GM18519 (cell line): ENCODE measurements around the gene REEP6.
"Not testable (repeated sequence)": the region's sequence is repeated elsewhere in the genome, so short reads cannot be mapped to it uniquely, and the experiment has no call there.

Experiments
- ATAC-seq: cut with Tn5 transposase; IDR thresholded peaks from one replicate; pipeline ENCODE4 v1.9.1; 2021; ENCODE audit warnings: mild to moderate bottlenecking, moderate library complexity; ENCODE audit not compliant: unreplicated experiment, low FRiP score

Gene REEP6

DNA sequence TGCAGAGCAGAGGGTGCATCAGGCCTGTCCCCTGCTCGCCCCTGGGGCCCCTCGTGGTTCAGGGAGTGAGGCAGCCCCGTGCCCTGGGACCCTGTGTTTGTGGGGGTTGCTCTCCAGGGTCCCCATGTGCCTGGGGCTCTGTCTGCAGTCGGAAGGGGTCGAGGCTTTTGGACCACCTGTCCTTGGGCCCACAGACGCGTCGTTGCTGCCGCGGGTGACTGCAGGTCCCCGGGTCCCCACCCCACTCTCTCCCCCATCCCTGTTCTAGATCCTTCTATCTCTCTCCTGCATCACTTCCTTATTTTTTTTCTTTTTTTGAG is 2.7 kb upstream of the REEP6 start:
- no peak for ATAC-seq

DNA sequence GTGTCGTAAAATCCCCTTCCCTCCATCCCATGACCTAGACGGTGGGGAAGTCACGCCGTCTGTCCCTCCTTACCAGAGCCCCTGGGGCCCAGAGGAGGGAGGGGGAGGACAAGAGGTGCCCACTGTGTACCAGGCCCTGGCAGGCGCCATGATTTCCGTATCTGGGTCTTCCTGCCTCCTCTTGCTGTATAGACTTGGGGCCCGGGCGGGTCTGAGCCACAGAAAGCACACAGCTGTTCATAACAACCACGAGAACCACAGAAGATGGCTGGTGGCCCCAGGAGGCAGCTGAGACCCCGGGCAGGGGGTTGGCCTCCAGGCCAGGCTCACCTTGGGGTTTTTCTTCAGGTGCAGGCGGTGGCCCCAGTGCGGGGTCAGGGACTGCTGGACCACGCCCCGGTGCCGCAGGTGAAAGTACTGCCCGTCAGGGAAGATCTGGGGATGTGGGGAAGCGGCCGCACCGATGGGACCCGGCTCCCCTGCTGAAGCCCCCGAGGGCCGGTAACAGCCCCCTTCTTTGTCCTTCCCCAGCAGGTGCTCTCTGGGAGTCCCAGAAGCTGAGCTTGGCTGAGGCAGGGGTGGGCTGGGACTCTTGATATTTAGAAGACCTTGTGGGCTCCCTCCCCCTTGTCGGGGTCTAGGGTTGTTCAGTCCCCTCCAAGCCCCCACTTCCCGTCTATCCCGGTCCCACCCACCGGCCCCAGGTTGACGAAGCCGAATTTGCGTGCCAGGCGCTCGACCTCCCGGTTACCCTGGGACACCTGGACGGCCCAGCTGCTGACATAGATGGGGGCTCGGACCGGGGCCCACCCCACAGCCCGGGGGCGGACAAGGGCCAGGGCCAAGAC is 1.3 kb upstream of the REEP6 start:
- ATAC-seq, result no peak

DNA sequence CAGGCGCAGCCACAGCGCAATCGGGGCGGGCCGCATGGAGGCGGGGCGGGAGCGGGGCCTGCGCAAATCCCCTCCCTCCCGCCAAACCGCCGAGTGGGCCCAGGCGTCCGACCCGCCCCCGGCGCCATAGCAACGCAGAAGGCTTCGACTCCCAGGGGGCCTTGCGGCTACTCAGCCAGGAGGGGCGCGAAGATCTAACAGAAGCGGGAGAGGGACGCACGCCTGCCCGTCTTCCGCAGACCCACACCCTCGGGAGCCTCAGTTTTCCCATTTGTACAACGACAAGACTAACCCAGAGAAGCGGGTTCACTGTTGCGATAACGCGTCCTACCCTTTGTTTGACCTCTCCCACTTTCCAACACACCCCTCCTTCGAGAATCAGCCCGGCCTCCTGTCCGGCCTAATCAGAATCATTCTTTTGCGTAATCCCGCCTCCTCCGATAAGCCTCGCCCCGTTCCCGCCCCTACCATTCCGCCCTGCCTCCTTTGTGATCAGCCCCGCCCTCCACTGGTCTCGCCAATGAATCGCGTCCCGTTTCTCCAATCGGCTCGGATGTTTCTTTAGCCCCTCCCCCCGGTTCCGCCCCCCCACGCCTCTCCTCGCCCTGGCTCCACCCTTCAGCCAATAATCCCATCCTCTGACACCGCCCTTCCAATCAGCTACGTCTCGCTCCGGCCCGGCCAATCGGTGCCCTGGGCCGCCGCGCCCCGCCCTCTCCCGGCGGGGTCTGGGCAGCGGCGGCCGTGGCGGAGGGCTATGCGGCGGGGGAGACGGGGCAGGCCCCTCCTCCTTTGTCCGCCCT is 469 bp upstream of the REEP6 start, which contains the start of gene PCSK4:
Gene PCSK4 (minus strand): TSS at position 40 of the 803 bp plus-strand sequence. CDS start 4 bp downstream, at position 36.
- peak; percentile 77 for ATAC-seq

DNA sequence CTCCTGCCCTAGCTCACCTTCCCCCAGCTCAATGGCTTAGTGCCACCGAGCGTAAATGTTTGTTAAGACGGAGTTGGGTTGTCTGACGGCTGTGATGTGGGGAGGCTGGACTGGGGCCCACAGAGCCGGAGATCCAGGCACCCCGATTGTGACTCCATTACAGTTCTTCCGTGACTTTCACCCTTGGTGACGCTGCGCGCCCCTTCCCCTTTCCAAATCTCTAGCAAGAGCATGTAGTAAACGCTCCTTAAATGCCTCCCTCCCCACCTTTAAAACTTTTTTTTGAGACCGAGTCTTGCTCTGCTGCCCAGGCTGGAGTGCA is 829 bp downstream of the REEP6 start:
- no peak for ATAC-seq

DNA sequence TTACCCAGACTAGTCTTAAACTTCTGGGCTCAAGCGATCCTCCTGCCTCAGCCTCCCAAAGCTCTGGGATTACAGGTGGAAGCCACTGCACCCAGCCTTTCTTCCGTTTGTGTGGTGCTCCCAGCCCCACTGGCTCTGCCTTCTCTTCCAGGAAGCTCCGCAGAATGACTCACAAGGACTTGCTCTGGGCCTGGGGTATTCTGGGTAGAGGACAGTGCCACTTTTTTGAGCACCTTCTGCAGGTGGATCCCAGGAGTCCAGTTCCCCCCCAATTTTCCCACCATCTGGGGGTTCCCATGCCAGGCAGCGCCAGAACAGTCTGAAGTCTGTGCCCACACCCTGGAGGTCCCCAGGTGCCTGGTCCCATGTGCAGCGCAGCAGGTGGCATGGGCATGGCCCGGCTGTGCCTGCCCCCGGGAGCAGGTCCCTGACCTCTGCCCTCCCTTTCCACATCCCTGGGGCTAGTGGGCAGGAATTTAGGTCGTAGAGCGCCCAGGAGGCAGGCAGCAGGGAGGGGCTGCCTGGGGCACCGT is 1.6 kb downstream of the REEP6 start:
- no peak for ATAC-seq

DNA sequence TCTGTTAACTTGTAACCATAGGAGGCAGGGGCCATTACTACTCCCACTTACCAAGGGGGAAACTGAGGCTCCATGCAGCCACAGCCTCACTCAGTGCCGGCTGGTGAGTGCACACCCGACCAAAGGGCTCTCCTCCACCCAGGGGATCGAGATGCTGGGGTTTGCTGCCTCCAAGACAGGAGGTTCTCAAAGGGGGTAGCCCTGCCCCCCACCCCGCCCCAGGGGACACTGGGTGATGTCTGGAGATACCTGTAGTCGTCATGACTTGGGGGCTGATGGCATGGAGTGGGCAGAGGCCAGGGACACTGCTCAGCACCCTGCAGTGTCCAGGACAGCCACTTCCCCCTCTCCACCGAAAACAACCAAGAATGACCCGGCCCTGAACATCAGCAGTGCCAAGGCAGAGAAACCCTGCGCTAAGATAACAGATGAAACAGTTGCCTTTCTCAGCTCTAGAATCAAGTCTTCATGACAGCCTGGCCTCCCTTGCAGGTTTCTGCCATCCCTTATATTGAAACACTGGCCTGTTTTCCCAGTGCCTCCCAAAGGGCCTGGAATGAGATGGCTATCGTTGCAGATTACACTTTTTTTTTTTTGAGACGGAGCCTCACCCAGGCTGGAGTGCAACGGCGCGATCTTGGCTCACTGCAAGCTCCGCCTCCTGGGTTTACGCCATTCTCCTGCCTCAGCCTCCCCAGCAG is 3.3 kb downstream of the REEP6 start:
- ATAC-seq, result no peak

DNA sequence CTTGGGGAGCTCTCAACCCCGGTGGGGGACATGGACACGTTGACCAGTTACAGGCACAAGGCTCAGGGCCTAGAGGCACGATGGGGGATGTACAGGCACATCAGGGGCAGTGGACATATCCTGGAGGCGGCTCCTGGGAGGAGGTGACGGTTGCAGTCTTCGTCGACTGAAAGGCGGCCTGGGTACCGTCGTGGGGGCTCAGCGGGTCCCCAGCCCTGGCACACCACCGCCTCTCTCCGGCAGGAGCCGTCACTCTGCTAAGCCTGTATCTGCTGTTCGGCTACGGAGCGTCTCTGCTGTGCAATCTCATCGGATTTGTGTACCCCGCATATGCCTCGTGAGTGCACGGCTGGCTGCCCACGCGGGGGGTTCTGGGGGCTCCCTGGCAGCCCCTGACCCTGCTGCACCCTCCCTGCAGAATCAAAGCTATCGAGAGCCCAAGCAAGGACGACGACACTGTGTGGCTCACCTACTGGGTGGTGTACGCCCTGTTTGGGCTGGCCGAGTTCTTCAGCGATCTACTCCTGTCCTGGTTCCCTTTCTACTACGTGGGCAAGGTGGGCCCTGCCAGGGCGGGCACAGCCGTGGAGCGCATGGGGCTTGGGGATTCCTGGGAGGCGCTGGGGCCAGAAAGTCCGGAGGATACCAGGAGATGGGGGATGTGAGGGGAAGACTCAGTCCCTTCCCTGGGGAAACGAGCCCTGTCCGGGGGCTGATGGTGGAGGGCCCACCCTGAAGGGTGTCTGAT is 4.2 kb downstream of the REEP6 start:
- no peak for ATAC-seq

DNA sequence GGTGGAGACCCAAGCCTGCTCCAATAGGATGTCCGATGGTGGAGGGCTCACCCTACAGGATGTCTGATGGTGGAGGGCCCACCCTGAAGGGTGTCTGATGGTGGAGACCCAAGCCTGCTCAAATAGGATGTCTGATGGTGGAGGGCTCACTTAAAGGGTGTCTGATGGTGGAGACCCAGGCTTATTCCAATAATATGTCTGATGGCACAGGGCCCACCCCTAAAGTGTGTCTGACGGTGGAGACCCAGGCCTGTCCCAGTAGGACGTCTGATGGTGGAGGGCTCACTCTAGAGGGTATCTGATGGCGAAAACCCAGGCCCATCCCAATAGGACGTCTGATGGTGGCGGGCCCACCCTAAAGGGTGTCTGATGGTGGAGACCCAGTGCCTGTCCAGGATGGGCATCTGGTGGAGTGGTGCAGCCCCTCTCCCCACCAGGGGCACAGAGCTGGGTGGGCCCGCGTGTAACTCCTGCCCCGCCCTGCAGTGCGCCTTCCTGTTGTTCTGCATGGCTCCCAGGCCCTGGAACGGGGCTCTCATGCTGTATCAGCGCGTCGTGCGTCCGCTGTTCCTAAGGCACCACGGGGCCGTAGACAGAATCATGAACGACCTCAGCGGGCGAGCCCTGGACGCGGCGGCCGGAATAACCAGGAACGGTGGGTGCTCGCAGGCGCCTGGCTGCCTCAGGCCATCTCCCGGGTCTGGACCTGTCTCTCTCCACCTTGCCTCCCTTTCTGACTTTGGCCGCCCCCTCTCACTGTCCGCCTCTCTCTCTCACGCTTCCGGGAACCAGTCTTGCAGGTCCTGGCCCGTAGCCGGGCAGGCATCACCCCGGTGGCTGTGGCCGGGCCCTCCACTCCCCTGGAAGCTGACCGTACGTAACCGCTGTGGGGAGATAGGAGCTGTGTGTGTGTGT is 5.1 kb downstream of the REEP6 start:
- ATAC-seq, result no peak

DNA sequence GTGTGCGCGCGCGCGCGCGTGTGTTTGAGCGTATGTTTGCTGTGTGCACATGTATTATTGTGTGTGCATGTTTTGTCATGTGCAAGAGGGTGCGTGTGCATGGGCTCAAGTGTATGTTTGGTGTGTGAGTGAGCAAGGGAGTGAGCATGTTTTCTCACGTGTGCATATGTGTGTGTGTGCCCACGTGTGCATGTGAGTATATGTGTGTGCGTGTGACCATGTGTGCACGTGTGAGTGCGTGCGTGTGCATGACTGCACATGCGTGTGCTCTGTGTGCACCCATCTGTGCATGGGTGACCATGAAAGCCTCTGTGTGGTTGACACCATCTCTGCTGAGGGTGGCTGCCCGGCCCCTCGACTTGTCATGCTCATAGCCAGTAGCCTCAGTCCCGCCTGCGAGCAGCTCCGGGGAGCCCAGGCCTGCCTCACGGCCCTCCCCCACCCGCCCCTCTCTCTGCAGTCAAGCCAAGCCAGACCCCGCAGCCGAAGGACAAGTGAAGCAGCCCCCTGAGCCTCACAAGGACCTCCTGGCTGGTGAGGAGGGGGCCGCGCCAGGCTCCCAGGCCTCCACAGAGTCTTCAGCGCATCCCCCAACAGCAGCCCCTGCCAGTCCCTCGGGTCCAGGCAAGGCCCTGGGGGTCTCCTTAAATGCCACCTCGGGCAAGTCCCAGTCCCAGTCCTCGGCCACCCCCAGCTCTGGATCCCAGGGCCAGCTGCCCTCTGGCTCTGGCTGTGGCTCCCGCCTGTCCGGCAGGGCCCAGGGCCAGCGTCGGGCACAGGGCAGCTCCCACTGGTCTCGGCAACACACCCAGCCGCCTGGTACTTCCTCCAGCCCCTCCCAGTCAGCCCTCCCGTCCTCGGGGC is 6.0 kb downstream of the REEP6 start:
- no peak for ATAC-seq

DNA sequence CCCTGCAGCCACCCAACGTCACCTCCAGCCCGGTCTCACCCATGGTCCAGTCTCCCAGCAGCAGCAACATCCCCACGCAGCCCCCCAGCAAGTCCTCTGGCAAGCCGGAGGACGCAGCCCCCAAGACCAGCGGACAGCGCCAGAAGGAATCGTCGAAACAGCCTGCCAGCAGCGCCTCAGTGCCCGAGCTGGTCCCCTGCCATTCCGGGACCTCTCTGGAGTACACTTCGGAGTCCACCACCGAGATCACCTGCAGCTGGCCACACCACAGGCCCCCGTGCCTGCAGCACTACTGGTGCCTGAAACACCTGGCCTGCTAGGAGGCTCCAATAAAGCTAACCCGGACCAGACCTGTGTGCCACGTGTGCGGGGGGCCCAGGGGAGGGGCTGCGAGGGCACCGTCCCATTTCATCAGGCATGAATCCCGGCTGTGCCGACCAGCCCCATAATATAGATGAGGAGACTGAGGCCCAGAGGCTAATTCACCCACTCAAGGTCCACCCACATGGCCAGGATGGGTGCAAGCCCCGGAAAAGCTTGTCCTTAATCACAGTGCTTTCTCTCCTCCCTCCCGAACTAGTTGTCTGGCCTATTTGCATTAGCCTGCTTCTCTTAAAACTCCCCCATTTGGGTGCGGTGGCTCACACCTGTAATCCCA is 6.7 kb downstream of the REEP6 start:
- no peak for ATAC-seq

DNA sequence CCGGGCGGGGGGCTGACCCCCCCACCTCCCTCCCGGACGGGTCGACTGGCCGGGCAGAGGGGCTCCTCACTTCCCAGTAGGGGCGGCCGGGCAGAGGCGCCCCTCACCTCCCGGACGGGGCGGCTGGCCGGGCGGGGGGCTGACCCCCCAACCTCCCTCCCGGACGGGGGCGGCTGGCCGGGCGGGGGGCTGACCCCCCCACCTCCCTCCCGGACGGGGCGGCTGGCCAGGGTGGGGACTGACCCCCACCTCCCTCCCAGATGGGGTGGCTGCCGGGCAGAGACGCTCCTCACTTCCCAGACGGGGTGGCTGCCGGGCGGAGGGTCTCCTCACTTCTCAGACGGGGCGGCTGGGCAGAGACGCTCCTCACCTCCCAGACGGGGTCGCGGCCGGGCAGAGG is 8.2 kb downstream of the REEP6 start:
- not testable (repeated sequence) for ATAC-seq

DNA sequence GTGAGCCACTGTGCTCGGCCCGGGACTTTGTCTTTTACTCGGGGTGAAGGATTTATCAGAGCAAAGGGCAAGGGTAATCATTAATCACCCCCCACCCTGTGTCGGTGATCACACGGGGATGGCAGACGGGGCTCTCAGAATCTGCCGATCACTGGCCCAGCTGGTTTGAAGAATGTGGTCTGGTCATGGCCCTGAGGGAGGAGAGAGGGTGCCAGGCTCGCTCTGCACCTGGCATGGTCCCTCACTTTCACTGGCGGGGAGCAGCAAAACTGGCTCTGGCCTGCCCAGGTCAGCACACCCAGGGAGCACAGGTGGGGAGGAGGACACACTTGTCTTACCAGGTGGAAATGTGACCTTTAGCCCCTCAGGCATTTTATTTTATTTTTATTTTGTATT is 10.2 kb downstream of the REEP6 start:
- ATAC-seq, result no peak

DNA sequence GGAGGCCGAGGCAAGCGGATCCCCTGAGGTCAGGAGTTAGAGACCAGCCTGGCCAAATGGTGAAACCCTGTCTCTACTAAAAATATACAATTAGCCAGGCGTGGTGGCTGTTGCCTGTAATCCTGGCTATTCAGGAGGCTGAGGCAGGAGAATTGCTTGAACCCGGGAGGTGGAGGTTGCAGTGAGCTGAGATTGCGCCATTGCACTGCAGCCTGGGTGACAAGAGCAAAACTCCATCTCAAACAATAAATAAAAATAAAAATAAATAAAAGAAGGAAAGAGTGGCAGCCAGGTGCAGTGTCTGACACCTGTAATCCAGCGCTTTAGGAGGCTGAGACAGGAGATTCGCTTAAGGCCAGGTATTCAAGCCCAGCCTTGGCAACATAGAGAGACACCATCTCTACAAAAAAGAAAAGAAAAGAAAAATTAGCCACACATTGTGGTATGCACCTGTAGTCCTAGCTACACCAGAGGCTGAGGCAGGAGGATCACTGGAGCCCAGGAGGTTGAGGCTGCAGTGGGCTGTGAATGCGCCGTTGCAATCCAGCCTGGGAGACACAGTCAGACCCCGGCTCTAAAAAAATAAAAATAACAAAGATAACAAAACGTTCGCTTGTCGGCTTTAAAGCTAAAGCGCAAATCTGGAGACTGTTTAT is 11.6 kb downstream of the REEP6 start:
- no peak for ATAC-seq

DNA sequence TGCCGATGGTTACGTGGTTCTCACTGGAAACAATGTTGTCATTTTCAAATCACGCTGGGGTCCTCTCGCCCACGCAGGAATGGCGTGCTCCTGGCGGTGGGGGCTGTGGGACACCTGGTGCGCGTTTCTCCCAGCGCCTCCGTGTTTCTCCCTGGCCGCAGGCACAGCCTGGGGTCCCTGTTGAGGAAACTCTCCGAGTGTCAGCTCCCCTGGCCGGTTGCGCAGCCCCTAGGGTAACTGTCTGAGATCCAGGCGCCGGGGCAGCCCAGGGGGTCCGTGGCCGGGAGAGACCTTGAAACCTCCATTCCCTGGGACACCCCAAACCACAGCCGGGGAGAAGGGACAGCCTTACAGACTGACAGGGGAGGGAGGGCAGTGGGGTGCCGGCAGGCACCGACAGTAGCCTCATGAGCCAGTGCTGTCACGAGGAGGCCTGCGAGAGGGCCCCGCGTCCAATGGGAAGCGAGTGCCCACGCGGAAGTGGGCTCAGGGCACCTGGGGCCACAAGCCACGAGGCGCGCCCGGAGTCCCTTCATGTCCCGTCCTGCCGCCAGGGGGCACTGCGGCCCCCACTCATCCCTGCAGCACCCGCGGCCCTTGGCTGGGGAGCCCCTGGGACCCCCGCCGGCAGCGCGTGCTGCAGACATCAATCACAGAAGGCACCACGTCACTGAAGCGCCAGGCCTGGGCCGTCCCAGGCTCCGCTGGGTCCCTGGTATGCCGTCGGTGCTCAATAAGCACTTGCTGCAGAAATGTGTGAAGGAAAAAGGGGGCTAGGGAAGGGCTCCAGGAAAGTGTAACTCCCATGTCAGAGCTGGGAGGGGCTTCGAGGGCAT is 12.3 kb downstream of the REEP6 start:
- no peak for ATAC-seq

DNA sequence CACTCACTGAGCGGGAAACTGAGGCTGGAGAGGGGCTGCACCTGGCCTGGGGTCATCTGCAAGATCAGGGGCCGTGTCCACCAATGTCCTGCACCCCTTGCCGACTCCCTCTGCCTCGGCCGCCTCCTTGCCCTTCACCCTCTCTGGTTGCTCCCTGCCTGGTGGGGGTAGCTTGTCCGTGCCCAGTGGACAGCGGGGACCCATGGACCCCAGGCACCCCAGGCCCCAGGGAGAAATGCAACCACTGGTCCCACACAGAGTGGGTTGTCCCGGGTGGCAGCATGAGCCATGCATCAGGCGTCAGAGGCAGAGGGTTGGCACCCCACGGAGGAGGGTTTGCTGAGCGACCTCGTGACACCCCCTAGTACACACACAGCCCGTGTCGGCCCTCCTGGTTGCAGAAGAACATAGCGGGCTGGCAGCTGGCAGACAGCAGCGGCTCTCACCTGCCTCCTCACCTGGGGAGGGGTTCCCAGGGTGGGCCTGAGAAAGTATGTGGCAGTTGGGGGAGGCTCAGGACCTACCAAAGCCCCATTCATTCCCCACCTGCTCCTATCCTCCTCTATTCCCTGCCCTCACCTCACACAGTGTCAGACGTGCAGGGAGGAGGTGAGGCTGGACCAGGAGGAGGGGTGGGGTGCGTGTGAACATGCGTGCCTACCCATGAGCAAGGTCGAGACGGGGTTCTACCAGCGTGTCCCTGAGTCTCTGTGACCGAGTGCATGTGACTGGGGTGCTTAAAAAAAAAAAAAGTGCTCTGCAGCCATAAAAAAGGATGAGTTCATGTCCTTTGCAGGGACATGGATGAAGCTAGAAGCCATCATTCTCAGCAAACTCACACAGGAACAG is 13.2 kb downstream of the REEP6 start:
- ATAC-seq, result no peak

DNA sequence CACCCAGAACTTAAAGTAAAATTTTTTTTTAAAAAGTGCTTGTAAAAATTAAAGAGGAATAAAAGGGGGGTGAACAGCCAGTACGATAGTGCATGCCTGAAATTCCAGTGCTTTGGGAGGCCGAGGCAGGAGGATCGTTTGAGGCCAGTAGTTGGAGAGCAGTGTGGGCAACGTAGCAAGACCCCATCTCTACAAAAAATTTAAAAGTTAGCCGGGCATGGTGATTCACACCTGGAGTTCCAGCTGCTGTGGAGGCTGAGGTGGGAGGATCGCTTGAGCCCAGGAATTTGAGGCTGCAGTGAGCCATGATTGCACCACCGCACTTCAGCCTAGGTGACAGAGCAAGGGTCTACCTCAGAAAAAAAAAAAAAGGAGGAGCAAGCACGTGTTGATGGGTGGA is 14.0 kb downstream of the REEP6 start:
- no peak for ATAC-seq
